GM18505 (cell line): ENCODE results near the gene CCPG1.
"Not testable (repeated sequence)": the region's sequence is repeated elsewhere in the genome, so short reads cannot be mapped to it uniquely, and the experiment has no call there.

ENCODE experiments used
- ATAC-seq: cut with Tn5 transposase; IDR thresholded peaks from one replicate; pipeline ENCODE4 v1.9.1; 2021; ENCODE audit not compliant: unreplicated experiment
- POLR2A ChIP-seq: IDR thresholded peaks from 4 replicates; pipeline ENCODE4 v1.6.1; 2011; ENCODE audit warnings: borderline replicate concordance; ENCODE audit not compliant: insufficient read depth, insufficient read length; ENCODE audit errors: extremely low read depth

CCPG1 gene

GRCh38 chr15:55401786-55402246 is 6.3 kb downstream of the CCPG1 start:
- no peak for TF ChIP-seq POLR2A
- no peak for ATAC-seq

GRCh38 chr15:55400050-55400449 is 8.1 kb downstream of the CCPG1 start:
- not testable (repeated sequence) for ATAC-seq

GRCh38 chr15:55398243-55398642 is 9.9 kb downstream of the CCPG1 start:
- no peak for ATAC-seq
- TF ChIP-seq POLR2A: no peak

- no peak for ATAC-seq
- no peak for TF ChIP-seq POLR2A
Measured at GRCh38 chr15:55394694-55395093, 13.5 kb downstream of the CCPG1 start.

- no peak for TF ChIP-seq POLR2A
- no peak for ATAC-seq
Measured at GRCh38 chr15:55389264-55389607, 18.9 kb downstream of the CCPG1 start.

- no peak for ATAC-seq
- no peak for TF ChIP-seq POLR2A
Measured at GRCh38 chr15:55387027-55387426, 21.1 kb downstream of the CCPG1 start.

- no peak for ATAC-seq
- TF ChIP-seq POLR2A: no peak
Measured at GRCh38 chr15:55383687-55384086, 24.5 kb downstream of the CCPG1 start.

GRCh38 chr15:55381595-55381994 is 26.6 kb downstream of the CCPG1 start:
- TF ChIP-seq POLR2A: no peak
- no peak for ATAC-seq

- no peak for ATAC-seq
- no peak for TF ChIP-seq POLR2A
Measured at GRCh38 chr15:55379095-55379494, 29.1 kb downstream of the CCPG1 start.

GRCh38 chr15:55372701-55373440 is 35.3 kb downstream of the CCPG1 start:
- TF ChIP-seq POLR2A: no peak
- peak; percentile 47 for ATAC-seq

- no peak for ATAC-seq
- TF ChIP-seq POLR2A: no peak
Measured at GRCh38 chr15:55366981-55367380, 41.2 kb downstream of the CCPG1 start.

GRCh38 chr15:55362641-55363040 is 45.5 kb downstream of the CCPG1 start:
- no peak for ATAC-seq
- no peak for TF ChIP-seq POLR2A

- TF ChIP-seq POLR2A: no peak
- ATAC-seq: no peak
Measured at GRCh38 chr15:55361048-55361447, 47.1 kb downstream of the CCPG1 start.

- ATAC-seq: no peak
Measured at GRCh38 chr15:55360256-55360655, 47.9 kb downstream of the CCPG1 start.

GRCh38 chr15:55358471-55358870 is 49.7 kb downstream of the CCPG1 start:
- ATAC-seq: no peak
- no peak for TF ChIP-seq POLR2A

More at GRCh38 chr15:55360256-55360655, 47.9 kb downstream of the CCPG1 start:
- TF ChIP-seq POLR2A: no peak
